ENCODE data around the gene FMO3.

GRCh38 chr1:171090604-171091003 lies at the start of gene FMO3:
- TF ChIP-seq, protein P1, sequence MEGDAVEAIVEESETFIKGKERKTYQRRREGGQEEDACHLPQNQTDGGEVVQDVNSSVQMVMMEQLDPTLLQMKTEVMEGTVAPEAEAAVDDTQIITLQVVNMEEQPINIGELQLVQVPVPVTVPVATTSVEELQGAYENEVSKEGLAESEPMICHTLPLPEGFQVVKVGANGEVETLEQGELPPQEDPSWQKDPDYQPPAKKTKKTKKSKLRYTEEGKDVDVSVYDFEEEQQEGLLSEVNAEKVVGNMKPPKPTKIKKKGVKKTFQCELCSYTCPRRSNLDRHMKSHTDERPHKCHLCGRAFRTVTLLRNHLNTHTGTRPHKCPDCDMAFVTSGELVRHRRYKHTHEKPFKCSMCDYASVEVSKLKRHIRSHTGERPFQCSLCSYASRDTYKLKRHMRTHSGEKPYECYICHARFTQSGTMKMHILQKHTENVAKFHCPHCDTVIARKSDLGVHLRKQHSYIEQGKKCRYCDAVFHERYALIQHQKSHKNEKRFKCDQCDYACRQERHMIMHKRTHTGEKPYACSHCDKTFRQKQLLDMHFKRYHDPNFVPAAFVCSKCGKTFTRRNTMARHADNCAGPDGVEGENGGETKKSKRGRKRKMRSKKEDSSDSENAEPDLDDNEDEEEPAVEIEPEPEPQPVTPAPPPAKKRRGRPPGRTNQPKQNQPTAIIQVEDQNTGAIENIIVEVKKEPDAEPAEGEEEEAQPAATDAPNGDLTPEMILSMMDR (conservative IDR thresholded peaks at IDR 0.05; ENCODE audit: low read depth, low read length), result no peak
- no peak for TF ChIP-seq EZH2 (IDR thresholded peaks at IDR 0.05; ENCODE audit: borderline replicate concordance, low read depth, low read length, poor library complexity, severe bottlenecking)

Measured in A673 (cell line).